WTC11 (cell line): ENCODE results near the gene GRM1.

Experiments
- CBFB ChIP-seq: sonication (generic); formaldehyde crosslinking; IDR thresholded peaks from 2 replicates; pipeline ENCODE4 v1.8.1; 2022; ENCODE audit warnings: mild to moderate bottlenecking, low read depth, missing genetic modification reagents
- MYBL2 ChIP-seq: sonication (generic); formaldehyde crosslinking; IDR thresholded peaks from 2 replicates; pipeline ENCODE4 v1.8.1; 2023; ENCODE audit warnings: mild to moderate bottlenecking, moderate library complexity, missing genetic modification reagents
- NR1H2 ChIP-seq: sonication (generic); formaldehyde crosslinking; IDR thresholded peaks from 2 replicates; pipeline ENCODE4 v1.9.0; 2021; ENCODE audit warnings: mild to moderate bottlenecking, moderate library complexity, missing genetic modification reagents
- SMAD3 ChIP-seq: sonication (generic); formaldehyde crosslinking; IDR thresholded peaks from 2 replicates; pipeline ENCODE4 v1.8.0; 2022; ENCODE audit warnings: missing genetic modification reagents, mild to moderate bottlenecking, borderline replicate concordance
- TEAD4 ChIP-seq: sonication (generic); formaldehyde crosslinking; IDR thresholded peaks from 2 replicates; pipeline ENCODE4 v1.8.0; 2022; ENCODE audit warnings: mild to moderate bottlenecking, missing genetic modification reagents
- TF ChIP-seq, protein P1 (sequence below): fragments of 200-600 bp; IDR thresholded peaks from 2 replicates; pipeline ENCODE4 v1.8.0; 2022; ENCODE audit warnings: antibody characterized with exemption
- TF ChIP-seq, protein P2 (sequence below): sonication (generic); formaldehyde crosslinking; IDR thresholded peaks from 2 replicates; pipeline ENCODE4 v1.8.1; 2023; ENCODE audit warnings: mild to moderate bottlenecking, moderate library complexity, missing genetic modification reagents
- TF ChIP-seq, protein P3 (sequence below): sonication (generic); formaldehyde crosslinking; IDR thresholded peaks from 2 replicates; pipeline ENCODE4 v1.8.1; 2022; ENCODE audit warnings: missing genetic modification reagents, borderline replicate concordance

DNA sequence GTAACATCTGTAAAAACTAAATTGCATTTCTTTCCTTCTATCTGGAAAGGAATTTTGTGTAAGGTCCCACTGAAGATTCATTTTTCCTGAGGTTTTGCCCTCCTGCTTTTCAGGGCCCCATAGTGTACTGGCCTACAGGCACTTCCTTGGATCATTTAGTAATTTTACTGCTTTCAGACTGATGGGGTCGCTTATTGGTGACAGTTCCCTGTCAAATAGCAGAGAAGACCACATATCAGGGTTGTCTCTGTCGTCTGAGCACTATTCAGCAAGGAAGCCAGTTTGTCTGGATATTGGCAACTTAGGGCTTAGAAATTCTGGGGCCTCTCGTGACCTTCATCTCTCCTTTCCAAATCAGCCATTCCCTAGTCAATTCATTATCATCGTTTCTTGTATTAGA lies 3.5 kb downstream of the GRM1 start:
- TF ChIP-seq, protein P1, sequence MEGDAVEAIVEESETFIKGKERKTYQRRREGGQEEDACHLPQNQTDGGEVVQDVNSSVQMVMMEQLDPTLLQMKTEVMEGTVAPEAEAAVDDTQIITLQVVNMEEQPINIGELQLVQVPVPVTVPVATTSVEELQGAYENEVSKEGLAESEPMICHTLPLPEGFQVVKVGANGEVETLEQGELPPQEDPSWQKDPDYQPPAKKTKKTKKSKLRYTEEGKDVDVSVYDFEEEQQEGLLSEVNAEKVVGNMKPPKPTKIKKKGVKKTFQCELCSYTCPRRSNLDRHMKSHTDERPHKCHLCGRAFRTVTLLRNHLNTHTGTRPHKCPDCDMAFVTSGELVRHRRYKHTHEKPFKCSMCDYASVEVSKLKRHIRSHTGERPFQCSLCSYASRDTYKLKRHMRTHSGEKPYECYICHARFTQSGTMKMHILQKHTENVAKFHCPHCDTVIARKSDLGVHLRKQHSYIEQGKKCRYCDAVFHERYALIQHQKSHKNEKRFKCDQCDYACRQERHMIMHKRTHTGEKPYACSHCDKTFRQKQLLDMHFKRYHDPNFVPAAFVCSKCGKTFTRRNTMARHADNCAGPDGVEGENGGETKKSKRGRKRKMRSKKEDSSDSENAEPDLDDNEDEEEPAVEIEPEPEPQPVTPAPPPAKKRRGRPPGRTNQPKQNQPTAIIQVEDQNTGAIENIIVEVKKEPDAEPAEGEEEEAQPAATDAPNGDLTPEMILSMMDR = no peak
- TF ChIP-seq, protein P2, sequence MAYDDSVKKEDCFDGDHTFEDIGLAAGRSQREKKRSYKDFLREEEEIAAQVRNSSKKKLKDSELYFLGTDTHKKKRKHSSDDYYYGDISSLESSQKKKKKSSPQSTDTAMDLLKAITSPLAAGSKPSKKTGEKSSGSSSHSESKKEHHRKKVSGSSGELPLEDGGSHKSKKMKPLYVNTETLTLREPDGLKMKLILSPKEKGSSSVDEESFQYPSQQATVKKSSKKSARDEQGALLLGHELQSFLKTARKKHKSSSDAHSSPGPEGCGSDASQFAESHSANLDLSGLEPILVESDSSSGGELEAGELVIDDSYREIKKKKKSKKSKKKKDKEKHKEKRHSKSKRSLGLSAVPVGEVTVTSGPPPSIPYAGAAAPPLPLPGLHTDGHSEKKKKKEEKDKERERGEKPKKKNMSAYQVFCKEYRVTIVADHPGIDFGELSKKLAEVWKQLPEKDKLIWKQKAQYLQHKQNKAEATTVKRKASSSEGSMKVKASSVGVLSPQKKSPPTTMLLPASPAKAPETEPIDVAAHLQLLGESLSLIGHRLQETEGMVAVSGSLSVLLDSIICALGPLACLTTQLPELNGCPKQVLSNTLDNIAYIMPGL (CRISPR knock-in tag) = no peak
- TF ChIP-seq, protein P3, sequence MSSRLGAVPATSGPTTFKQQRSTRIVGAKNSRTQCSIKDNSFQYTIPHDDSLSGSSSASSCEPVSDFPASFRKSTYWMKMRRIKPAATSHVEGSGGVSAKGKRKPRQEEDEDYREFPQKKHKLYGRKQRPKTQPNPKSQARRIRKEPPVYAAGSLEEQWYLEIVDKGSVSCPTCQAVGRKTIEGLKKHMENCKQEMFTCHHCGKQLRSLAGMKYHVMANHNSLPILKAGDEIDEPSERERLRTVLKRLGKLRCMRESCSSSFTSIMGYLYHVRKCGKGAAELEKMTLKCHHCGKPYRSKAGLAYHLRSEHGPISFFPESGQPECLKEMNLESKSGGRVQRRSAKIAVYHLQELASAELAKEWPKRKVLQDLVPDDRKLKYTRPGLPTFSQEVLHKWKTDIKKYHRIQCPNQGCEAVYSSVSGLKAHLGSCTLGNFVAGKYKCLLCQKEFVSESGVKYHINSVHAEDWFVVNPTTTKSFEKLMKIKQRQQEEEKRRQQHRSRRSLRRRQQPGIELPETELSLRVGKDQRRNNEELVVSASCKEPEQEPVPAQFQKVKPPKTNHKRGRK (CRISPR knock-in tag) = no peak
- TF ChIP-seq TEAD4 (CRISPR knock-in tag) (no peak), NR1H2 (no peak), MYBL2 (CRISPR knock-in tag) (no peak), SMAD3 (CRISPR knock-in tag) (no peak), CBFB (CRISPR knock-in tag) (no peak)
